Loucy (cell line): ENCODE data around the gene LYRM9.
"Not testable (repeated sequence)": the region's sequence is repeated elsewhere in the genome, so short reads cannot be mapped to it uniquely, and the experiment has no call there.

Experiments
- H2AFZ ChIP-seq: fragments of 200-600 bp; sonication (generic); 2 replicates; pipeline ENCODE4 v1.6.0; 2016; ENCODE audit warnings: antibody characterized with exemption, mild to moderate bottlenecking, low read length, moderate library complexity
- H3F3A ChIP-seq: fragments of 200-600 bp; 2 replicates; pipeline ENCODE4 v1.6.0; 2016; ENCODE audit warnings: antibody characterized with exemption, low read depth, mild to moderate bottlenecking
- H3K27me3 ChIP-seq: fragments of 200-600 bp; sonication (generic); 2 replicates; pipeline ENCODE4 v1.6.1; 2014; ENCODE audit warnings: low read length, mild to moderate bottlenecking; ENCODE audit not compliant: insufficient read depth, poor library complexity, severe bottlenecking
- H3K36me3 ChIP-seq: fragments of 200-600 bp; sonication (generic); 2 replicates; pipeline ENCODE4 v1.6.1; 2016; ENCODE audit warnings: low read length; ENCODE audit not compliant: insufficient read depth
- H3K4me1 ChIP-seq: fragments of 200-600 bp; sonication (generic); 2 replicates; pipeline ENCODE4 v1.5.1; 2014; ENCODE audit warnings: low read length, mild to moderate bottlenecking; ENCODE audit not compliant: insufficient read depth, poor library complexity, severe bottlenecking
- H3K4me2 ChIP-seq: fragments of 200-600 bp; sonication (generic); 2 replicates; pipeline ENCODE4 v1.6.0; 2014; ENCODE audit warnings: antibody characterized with exemption, low read length, low read depth, mild to moderate bottlenecking; ENCODE audit not compliant: poor library complexity, severe bottlenecking
- H3K4me3 ChIP-seq: fragments of 200-600 bp; sonication (generic); 2 replicates; pipeline ENCODE4 v1.5.1; 2014; ENCODE audit warnings: low read length, mild to moderate bottlenecking, mixed read lengths; ENCODE audit not compliant: poor library complexity, severe bottlenecking
- H3K79me2 ChIP-seq: fragments of 200-600 bp; sonication (generic); 2 replicates; pipeline ENCODE4 v1.6.1; 2014; ENCODE audit warnings: low read length; ENCODE audit not compliant: insufficient read depth
- H3K9ac ChIP-seq: fragments of 200-600 bp; sonication (generic); 2 replicates; pipeline ENCODE4 v1.6.0; 2014; ENCODE audit warnings: mild to moderate bottlenecking, low read depth, low read length, moderate library complexity; ENCODE audit not compliant: poor library complexity, severe bottlenecking
- H3K9me2 ChIP-seq: fragments of 200-600 bp; sonication (generic); replicated peaks from 2 replicates; pipeline ENCODE4 v1.6.1; 2016; ENCODE audit warnings: low read depth, low read length, mixed read lengths
- H3K9me3 ChIP-seq: fragments of 200-600 bp; sonication (generic); 2 replicates; pipeline ENCODE4 v1.6.1; 2014; ENCODE audit warnings: mild to moderate bottlenecking, antibody characterized with exemption, low read length, low read depth; ENCODE audit not compliant: insufficient read depth
- H4K20me1 ChIP-seq: fragments of 200-600 bp; sonication (generic); 2 replicates; pipeline ENCODE4 v1.6.0; 2014; ENCODE audit warnings: antibody characterized with exemption, low read length, mild to moderate bottlenecking; ENCODE audit not compliant: insufficient read depth, poor library complexity, severe bottlenecking
- CTCF ChIP-seq: fragments of 200-600 bp; sonication (generic); conservative IDR thresholded peaks from 2 replicates; pipeline ENCODE4 v1.5.1; 2014; ENCODE audit warnings: mild to moderate bottlenecking, antibody characterized with exemption, low read length
- EZH2phosphoT487 ChIP-seq: fragments of 200-600 bp; IDR thresholded peaks from 2 replicates; pipeline ENCODE4 v1.6.1; 2018; ENCODE audit warnings: antibody characterized with exemption, mild to moderate bottlenecking, moderate library complexity, borderline replicate concordance

LYRM9 gene

DNA sequence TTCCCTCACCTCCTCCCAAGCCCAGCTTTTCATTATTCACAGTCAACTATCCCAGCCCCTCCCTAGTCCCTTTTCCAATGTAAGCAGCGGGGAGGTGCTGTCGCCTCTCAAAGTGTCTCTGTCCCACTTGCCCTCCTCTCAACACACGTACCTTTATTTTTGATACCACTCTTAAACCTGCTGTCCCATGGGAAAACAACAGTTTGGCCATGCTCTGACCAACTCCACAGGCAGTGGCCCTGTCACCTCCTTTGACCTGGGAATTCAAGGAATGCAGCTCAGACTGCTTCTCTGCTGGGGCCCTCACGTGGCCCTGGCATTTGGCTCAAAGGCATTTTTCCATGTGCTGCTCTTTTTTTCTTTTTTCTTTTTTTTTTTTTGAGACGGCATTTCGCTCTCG lies 4.2 kb downstream of the LYRM9 start:
- peaks cover 12% of the 10 kb centered on the region for H3K4me1 ChIP-seq
- H3K9me3 ChIP-seq = no peaks in the 10 kb centered on the region
- no peaks in the 10 kb centered on the region for H3K36me3 ChIP-seq
- no peaks in the 10 kb centered on the region for H4K20me1 ChIP-seq
- no peak for TF ChIP-seq CTCF
- no peak for TF ChIP-seq EZH2phosphoT487
- no peaks in the 10 kb centered on the region for H3K27me3 ChIP-seq
- no peak overlapping the region for H2AFZ ChIP-seq
- H3K4me2 ChIP-seq = no peak overlapping the region
- no peaks in the 10 kb centered on the region for H3F3A ChIP-seq
- H3K4me3 ChIP-seq = no peak overlapping the region
- no peaks in the 10 kb centered on the region for H3K79me2 ChIP-seq
- H3K9ac ChIP-seq = no peak overlapping the region
- H3K9me2 ChIP-seq = no peaks in the 10 kb centered on the region

GRCh38 chr17:27888067-27888466 lies 5.1 kb downstream of the LYRM9 start:
- H3K4me2 ChIP-seq = no peak overlapping the region

DNA sequence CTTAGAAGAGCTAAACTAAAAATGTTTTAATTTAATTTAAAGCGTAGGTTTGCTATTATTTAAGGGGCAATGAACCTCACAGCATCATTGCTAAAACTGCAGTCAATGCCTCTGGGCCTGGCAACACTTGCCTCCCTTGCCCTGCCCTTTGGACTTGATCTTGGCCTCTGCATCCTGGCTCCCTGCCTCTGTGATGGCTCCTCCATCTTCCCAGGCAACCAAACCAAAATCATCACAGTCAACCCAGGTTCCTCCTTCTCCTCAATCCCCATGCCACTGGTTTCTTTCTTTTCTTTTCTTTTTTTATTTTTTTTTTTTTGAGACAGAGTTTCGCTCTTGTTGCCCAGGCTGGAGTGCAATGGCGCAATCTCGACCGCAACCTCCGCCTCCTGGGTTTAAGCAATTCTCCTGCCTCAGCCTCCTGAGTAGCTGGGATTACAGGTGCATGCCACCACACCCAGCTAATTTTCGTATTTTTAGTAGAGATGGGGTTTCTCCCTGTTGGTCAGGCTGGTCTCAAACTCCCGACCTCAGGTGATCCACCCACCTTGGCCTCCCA lies 6.7 kb downstream of the LYRM9 start:
- H3K4me1 ChIP-seq, H2AFZ ChIP-seq, H3K4me2 ChIP-seq, H3K9ac ChIP-seq, H3K9me3 ChIP-seq, H4K20me1 ChIP-seq, H3K4me3 ChIP-seq, H3K27me3 ChIP-seq, H3F3A ChIP-seq, H3K36me3 ChIP-seq, H3K9me2 ChIP-seq, H3K79me2 ChIP-seq: not testable (repeated sequence)

More at GRCh38 chr17:27888067-27888466, 5.1 kb downstream of the LYRM9 start:
- H4K20me1 ChIP-seq = no peaks in the 10 kb centered on the region
- no peak overlapping the region for H3K4me3 ChIP-seq
- H3K79me2 ChIP-seq = no peaks in the 10 kb centered on the region
- peaks cover 6% of the 10 kb centered on the region for H3K4me1 ChIP-seq
- no peaks in the 10 kb centered on the region for H3K9me2 ChIP-seq
- H3K27me3 ChIP-seq = no peaks in the 10 kb centered on the region
- no peak overlapping the region for H2AFZ ChIP-seq
- TF ChIP-seq CTCF = no peak
- no peak for TF ChIP-seq EZH2phosphoT487
- no peaks in the 10 kb centered on the region for H3K9me3 ChIP-seq
- no peaks in the 10 kb centered on the region for H3F3A ChIP-seq
- no peak overlapping the region for H3K9ac ChIP-seq
- no peaks in the 10 kb centered on the region for H3K36me3 ChIP-seq

DNA sequence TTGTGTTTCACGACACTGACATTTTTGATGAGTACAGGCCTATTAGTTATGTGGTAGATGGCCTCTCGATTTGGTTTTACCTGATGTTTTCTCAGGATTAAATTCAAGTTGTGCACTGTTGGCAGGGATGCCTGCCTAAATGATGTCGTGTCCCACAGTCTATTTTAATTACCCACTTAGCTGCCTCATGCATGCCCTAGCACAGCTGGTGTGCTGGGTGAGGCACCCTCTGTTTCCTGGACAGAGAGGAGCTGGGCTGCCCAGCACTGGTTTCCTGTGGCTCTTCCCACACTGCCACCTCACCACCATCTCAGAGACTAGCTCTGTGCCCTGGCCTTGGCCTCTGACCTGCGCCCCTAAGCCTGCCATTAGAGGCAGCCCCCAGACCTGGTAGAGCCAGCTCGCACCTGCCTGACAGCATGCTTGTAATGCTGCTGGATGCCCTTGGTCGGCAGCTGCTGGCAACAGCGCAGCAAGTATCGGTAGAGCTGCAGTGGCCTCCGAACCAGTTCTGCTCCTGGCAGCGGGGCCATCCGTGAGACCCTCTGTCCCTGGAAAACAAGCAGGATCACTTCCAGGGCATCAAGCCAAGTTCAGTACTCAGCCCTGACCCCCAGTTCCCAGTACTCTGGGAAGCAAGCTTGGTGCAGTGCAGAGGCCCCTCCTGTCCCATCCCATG lies 10.9 kb downstream of the LYRM9 start:
- H3F3A ChIP-seq = no peaks in the 10 kb centered on the region
- TF ChIP-seq CTCF (no peak), EZH2phosphoT487 (no peak)
- no peaks in the 10 kb centered on the region for H4K20me1 ChIP-seq
- no peaks in the 10 kb centered on the region for H3K27me3 ChIP-seq
- H3K9ac ChIP-seq = no peak overlapping the region
- H3K9me3 ChIP-seq = no peaks in the 10 kb centered on the region
- H3K4me3 ChIP-seq = no peak overlapping the region
- no peaks in the 10 kb centered on the region for H3K9me2 ChIP-seq
- H2AFZ ChIP-seq = no peak overlapping the region
- no peak overlapping the region for H3K4me2 ChIP-seq
- no peaks in the 10 kb centered on the region for H3K36me3 ChIP-seq
- no peaks in the 10 kb centered on the region for H3K79me2 ChIP-seq
- peaks cover 19% of the 10 kb centered on the region for H3K4me1 ChIP-seq
